ENCODE results near the gene FAM161B. TPM values are rescaled to one million over a fixed set of nuclear protein-coding genes. Genes with fewer than 3 reads are reported as not detected.
A peak's percentile ranks its signal among the peaks of the same experiment; 100 is the strongest.

FAM161B gene
- total and polyA plus RNA-seq, 2 of the 13 experiments (the other 11 are each of a cell fraction or from before 2014, with no cell fraction given) = 1.6 to 2.0 TPM

DNA sequence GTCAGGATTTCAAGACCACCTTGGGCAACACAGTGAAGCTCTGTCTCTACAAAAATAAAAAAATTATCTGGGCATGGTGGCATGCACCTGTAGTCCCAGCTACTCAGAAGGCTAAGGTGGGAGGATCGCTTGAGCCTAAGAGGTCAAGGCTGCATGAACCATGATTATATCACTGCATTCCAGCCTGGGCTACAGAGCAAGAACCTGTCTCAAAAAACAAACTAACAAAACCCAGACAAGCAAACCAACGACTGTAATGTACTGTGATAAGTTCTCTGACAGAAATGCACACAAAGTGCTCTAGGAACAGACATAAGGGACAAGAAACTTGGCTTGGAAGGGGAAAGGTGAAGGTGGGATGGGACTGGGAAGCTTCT, 46.8 kb upstream of the FAM161B start (continued):
- no peak for TF ChIP-seq ATF7-NPFF (CRISPR knock-in tag; IDR thresholded peaks at IDR 0.05; ENCODE audit: low read depth)
- TF ChIP-seq, protein P1, sequence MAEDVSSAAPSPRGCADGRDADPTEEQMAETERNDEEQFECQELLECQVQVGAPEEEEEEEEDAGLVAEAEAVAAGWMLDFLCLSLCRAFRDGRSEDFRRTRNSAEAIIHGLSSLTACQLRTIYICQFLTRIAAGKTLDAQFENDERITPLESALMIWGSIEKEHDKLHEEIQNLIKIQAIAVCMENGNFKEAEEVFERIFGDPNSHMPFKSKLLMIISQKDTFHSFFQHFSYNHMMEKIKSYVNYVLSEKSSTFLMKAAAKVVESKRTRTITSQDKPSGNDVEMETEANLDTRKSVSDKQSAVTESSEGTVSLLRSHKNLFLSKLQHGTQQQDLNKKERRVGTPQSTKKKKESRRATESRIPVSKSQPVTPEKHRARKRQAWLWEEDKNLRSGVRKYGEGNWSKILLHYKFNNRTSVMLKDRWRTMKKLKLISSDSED (CRISPR knock-in tag; IDR thresholded peaks at IDR 0.05) = no peak
- TF ChIP-seq, protein P2, sequence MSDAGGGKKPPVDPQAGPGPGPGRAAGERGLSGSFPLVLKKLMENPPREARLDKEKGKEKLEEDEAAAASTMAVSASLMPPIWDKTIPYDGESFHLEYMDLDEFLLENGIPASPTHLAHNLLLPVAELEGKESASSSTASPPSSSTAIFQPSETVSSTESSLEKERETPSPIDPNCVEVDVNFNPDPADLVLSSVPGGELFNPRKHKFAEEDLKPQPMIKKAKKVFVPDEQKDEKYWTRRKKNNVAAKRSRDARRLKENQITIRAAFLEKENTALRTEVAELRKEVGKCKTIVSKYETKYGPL (CRISPR knock-in tag; IDR thresholded peaks at IDR 0.05) = peak; percentile 52; the same call in 1 of the 2 replicates
- TF ChIP-seq ZNF619 (CRISPR knock-in tag; IDR thresholded peaks at IDR 0.05) = no peak
- 0 out of 2 replicates have a peak, but pooled peaks have one; percentile 39 for TF ChIP-seq ZNF232 (CRISPR knock-in tag; IDR thresholded peaks at IDR 0.05; ENCODE audit: borderline replicate concordance)
- TF ChIP-seq, protein P3, sequence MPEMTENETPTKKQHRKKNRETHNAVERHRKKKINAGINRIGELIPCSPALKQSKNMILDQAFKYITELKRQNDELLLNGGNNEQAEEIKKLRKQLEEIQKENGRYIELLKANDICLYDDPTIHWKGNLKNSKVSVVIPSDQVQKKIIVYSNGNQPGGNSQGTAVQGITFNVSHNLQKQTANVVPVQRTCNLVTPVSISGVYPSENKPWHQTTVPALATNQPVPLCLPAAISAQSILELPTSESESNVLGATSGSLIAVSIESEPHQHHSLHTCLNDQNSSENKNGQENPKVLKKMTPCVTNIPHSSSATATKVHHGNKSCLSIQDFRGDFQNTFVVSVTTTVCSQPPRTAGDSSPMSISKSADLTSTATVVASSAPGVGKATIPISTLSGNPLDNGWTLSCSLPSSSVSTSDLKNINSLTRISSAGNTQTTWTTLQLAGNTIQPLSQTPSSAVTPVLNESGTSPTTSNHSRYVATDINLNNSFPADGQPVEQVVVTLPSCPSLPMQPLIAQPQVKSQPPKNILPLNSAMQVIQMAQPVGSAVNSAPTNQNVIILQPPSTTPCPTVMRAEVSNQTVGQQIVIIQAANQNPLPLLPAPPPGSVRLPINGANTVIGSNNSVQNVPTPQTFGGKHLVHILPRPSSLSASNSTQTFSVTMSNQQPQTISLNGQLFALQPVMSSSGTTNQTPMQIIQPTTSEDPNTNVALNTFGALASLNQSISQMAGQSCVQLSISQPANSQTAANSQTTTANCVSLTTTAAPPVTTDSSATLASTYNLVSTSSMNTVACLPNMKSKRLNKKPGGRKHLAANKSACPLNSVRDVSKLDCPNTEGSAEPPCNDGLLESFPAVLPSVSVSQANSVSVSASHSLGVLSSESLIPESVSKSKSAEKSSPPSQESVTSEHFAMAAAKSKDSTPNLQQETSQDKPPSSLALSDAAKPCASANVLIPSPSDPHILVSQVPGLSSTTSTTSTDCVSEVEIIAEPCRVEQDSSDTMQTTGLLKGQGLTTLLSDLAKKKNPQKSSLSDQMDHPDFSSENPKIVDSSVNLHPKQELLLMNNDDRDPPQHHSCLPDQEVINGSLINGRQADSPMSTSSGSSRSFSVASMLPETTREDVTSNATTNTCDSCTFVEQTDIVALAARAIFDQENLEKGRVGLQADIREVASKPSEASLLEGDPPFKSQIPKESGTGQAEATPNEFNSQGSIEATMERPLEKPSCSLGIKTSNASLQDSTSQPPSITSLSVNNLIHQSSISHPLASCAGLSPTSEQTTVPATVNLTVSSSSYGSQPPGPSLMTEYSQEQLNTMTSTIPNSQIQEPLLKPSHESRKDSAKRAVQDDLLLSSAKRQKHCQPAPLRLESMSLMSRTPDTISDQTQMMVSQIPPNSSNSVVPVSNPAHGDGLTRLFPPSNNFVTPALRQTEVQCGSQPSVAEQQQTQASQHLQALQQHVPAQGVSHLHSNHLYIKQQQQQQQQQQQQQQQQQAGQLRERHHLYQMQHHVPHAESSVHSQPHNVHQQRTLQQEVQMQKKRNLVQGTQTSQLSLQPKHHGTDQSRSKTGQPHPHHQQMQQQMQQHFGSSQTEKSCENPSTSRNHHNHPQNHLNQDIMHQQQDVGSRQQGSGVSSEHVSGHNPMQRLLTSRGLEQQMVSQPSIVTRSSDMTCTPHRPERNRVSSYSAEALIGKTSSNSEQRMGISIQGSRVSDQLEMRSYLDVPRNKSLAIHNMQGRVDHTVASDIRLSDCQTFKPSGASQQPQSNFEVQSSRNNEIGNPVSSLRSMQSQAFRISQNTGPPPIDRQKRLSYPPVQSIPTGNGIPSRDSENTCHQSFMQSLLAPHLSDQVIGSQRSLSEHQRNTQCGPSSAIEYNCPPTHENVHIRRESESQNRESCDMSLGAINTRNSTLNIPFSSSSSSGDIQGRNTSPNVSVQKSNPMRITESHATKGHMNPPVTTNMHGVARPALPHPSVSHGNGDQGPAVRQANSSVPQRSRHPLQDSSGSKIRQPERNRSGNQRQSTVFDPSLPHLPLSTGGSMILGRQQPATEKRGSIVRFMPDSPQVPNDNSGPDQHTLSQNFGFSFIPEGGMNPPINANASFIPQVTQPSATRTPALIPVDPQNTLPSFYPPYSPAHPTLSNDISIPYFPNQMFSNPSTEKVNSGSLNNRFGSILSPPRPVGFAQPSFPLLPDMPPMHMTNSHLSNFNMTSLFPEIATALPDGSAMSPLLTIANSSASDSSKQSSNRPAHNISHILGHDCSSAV (CRISPR knock-in tag; IDR thresholded peaks at IDR 0.05; ENCODE audit: borderline replicate concordance) = no peak
- TF ChIP-seq TAF15 (IDR thresholded peaks at IDR 0.05; ENCODE audit: low read depth, low read length, poor library complexity, severe bottlenecking) = no peak
- TF ChIP-seq YEATS4 (CRISPR knock-in tag; IDR thresholded peaks at IDR 0.05; ENCODE audit: borderline replicate concordance) = no peak
- TF ChIP-seq, protein P4, sequence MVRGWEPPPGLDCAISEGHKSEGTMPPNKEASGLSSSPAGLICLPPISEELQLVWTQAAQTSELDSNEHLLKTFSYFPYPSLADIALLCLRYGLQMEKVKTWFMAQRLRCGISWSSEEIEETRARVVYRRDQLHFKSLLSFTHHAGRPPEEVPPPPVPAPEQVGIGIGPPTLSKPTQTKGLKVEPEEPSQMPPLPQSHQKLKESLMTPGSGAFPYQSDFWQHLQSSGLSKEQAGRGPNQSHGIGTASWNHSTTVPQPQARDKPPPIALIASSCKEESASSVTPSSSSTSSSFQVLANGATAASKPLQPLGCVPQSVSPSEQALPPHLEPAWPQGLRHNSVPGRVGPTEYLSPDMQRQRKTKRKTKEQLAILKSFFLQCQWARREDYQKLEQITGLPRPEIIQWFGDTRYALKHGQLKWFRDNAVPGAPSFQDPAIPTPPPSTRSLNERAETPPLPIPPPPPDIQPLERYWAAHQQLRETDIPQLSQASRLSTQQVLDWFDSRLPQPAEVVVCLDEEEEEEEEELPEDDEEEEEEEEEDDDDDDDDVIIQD (CRISPR knock-in tag; IDR thresholded peaks at IDR 0.05; ENCODE audit: low read depth) = no peak
- TF ChIP-seq KLF13 (CRISPR knock-in tag; IDR thresholded peaks at IDR 0.05) = no peak
- no peak for TF ChIP-seq NAIF1 (CRISPR knock-in tag; IDR thresholded peaks at IDR 0.05; ENCODE audit: borderline replicate concordance)
- peak; percentile 82 for TF ChIP-seq HMG20A (CRISPR knock-in tag; IDR thresholded peaks at IDR 0.05; ENCODE audit: borderline replicate concordance)
- no peak for TF ChIP-seq ZNF274 (CRISPR knock-in tag; IDR thresholded peaks at IDR 0.05)
- TF ChIP-seq ZBTB20 (CRISPR knock-in tag; IDR thresholded peaks at IDR 0.05; ENCODE audit: borderline replicate concordance, low read depth) = peak; percentile 70; the same call in 1 of the 2 replicates
- TF ChIP-seq ISL2 (CRISPR knock-in tag; IDR thresholded peaks at IDR 0.05) = peak; percentile 59; the same call in 1 of the 2 replicates
- peak; percentile 47; the same call in 1 of the 2 replicates for TF ChIP-seq ZNF441 (CRISPR knock-in tag; IDR thresholded peaks at IDR 0.05; ENCODE audit: borderline replicate concordance)
- TF ChIP-seq SYNCRIP (IDR thresholded peaks at IDR 0.05; ENCODE audit: insufficient read depth, low read depth, low read length) = no peak
- TF ChIP-seq U2AF1 (optimal IDR thresholded peaks at IDR 0.05; ENCODE audit: low read depth, low read length) = no peak
- TF ChIP-seq KDM4B (CRISPR knock-in tag; IDR thresholded peaks at IDR 0.05) = no peak; the same call in 1 of the 2 replicates

Data from HepG2 (cell line).